Sigmoid colon (tissue), 7 donors: ENCODE results near the gene IL23A. TPM values are rescaled to one million over a fixed set of nuclear protein-coding genes. Genes with fewer than 3 reads are reported as not detected.

Experiments used
- DNase-seq: peaks from one replicate; pipeline ENCODE4 v3.0.0-alpha.2; 2019
- H3K27ac ChIP-seq, 4 donors: fragments of 200-600 bp; sonication (generic); one replicate each; pipeline ENCODE4 v1.5.1; 2016 to 2019; ENCODE audit warnings: mild to moderate bottlenecking in 1 of 4
- H3K27me3 ChIP-seq, 3 donors: fragments of 200-600 bp; sonication (generic); one replicate each; pipeline ENCODE4 v1.5.1; 2019; ENCODE audit warnings: mild to moderate bottlenecking in 1 of 3
- H3K36me3 ChIP-seq, 4 donors: fragments of 200-600 bp; sonication (generic); one replicate each; pipeline ENCODE4 v1.5.1; 2016 to 2019
- H3K4me1 ChIP-seq, 4 donors: fragments of 200-600 bp; sonication (generic); one replicate each; pipeline ENCODE4 v1.5.1; 2017 to 2019
- H3K4me3 ChIP-seq, 4 donors: fragments of 200-600 bp; sonication (generic); one replicate each; pipeline ENCODE4 v1.5.1; 2017 to 2019; ENCODE audit warnings: mild to moderate bottlenecking in 2 of 4, moderate library complexity in 1 of 4
- H3K9me3 ChIP-seq, 4 donors: fragments of 200-600 bp in 3 of 4; sonication (generic) in 3 of 4; one replicate each; pipeline versions ENCODE4 v1.5.1 to v1.6.1; 2013 to 2019
- EP300 ChIP-seq, 4 donors: sonication (generic); formaldehyde crosslinking; IDR thresholded peaks; one replicate each; pipeline ENCODE4 v1.6.1; 2017; ENCODE audit warnings: antibody characterized with exemption in 4 of 4
- POLR2A ChIP-seq, 2 donors: fragments of 450-650 bp; IDR thresholded peaks; one replicate each; pipeline ENCODE4 v1.6.1; 2016; ENCODE audit warnings: antibody characterized with exemption in 2 of 2, mild to moderate bottlenecking in 2 of 2, moderate library complexity in 2 of 2
- POLR2AphosphoS5 ChIP-seq, 4 donors: sonication (generic); formaldehyde crosslinking; IDR thresholded peaks; one replicate each; pipeline ENCODE4 v1.6.1; 2017; ENCODE audit warnings: antibody characterized with exemption in 4 of 4
- WGBS, 2 donors: extraction: QIAGEN DNeasy Blood & Tissue Kit; methylation state at CpG; one replicate each; pipeline ENCODE4 v1.1.7; 2013; 5-methylcytosine and 5-hydroxymethylcytosine counted together
- intact Hi-C: fragments of 100-400 bp; cut with DNase I; formaldehyde crosslinking; loops from one replicate; pipeline ENCODE4 v1.15.1; 2023
- polyA plus RNA-seq, 3 donors: library from polyadenylated mRNA; stranded (reverse); fragments of 200-250 nt; gene quantifications; one replicate each; pipeline ENCODE4 v1.2.3, GENCODE V29; 2013
- small RNA-seq, 3 donors: library from RNA; depleted of rRNA; stranded (forward); fragments of <200 nt; gene quantifications; one replicate each; pipeline ENCODE3, GENCODE V24; 2016
- total RNA-seq, 4 donors: library from RNA; depleted of rRNA; stranded (reverse); fragments of >200 nt; gene quantifications; one replicate each; pipeline ENCODE4 v1.1.0, GENCODE V29; 2016
- TF ChIP-seq, protein P1 (sequence below), 4 experiments: fragments of 450-650 bp in 3 of 4; fragments of 200-600 bp in 1 of 4; IDR thresholded peaks; one replicate each; pipeline ENCODE4 v1.5.1; 2016 to 2019; ENCODE audit warnings: antibody characterized with exemption in 4 of 4, mild to moderate bottlenecking in 3 of 4, moderate library complexity in 2 of 4
- donor health status: healthy with polysubstance abuse.
- donor health status: Bipolar disorder and iron deficiency.
- donor health status: healthy.

The IL23A gene
- total and polyA plus RNA-seq, 7 donors, result 3.6 TPM; not detected in 6

DNA sequence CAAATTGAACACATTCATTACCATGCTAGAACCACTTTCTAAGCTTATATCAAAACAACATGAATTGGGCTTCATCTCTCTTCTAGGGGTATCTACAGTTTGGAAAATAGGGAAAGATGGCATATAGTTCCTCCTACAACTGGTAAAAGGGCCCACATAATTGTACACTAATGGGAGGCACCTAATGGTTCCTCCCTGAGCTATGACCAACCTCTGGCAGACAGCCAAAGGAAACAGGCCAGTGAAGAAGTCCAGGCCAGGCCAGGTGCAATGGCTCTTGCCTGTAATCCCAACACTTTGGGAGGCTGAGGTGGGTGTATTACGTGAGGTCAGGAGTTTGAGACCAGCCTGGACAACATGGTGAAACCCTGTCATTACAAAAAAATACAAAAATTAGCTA, 47.2 kb downstream of the IL23A start:
- intact Hi-C loops, result no loop called here
- no peaks in the 10 kb centered on the region for H3K9me3 ChIP-seq
- TF ChIP-seq POLR2AphosphoS5 (IDR thresholded peaks at IDR 0.05), result no peak
- TF ChIP-seq POLR2A (IDR thresholded peaks at IDR 0.05), result no peak
- TF ChIP-seq EP300 (IDR thresholded peaks at IDR 0.05), result no peak
- TF ChIP-seq, protein P1, sequence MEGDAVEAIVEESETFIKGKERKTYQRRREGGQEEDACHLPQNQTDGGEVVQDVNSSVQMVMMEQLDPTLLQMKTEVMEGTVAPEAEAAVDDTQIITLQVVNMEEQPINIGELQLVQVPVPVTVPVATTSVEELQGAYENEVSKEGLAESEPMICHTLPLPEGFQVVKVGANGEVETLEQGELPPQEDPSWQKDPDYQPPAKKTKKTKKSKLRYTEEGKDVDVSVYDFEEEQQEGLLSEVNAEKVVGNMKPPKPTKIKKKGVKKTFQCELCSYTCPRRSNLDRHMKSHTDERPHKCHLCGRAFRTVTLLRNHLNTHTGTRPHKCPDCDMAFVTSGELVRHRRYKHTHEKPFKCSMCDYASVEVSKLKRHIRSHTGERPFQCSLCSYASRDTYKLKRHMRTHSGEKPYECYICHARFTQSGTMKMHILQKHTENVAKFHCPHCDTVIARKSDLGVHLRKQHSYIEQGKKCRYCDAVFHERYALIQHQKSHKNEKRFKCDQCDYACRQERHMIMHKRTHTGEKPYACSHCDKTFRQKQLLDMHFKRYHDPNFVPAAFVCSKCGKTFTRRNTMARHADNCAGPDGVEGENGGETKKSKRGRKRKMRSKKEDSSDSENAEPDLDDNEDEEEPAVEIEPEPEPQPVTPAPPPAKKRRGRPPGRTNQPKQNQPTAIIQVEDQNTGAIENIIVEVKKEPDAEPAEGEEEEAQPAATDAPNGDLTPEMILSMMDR (IDR thresholded peaks at IDR 0.05), result no peak
- no peaks in the 10 kb centered on the region for H3K36me3 ChIP-seq
- WGBS, 2 donors, result 96 to 97% methylated on average over 1 of the region's 1 CpG
- H3K4me3 ChIP-seq, result no peak overlapping the region
- H3K4me1 ChIP-seq, result no peaks in the 10 kb centered on the region
- DNase-seq, result no peak
- H3K27ac ChIP-seq, result no peak overlapping the region
- H3K27me3 ChIP-seq, result no peaks in the 10 kb centered on the region

DNA sequence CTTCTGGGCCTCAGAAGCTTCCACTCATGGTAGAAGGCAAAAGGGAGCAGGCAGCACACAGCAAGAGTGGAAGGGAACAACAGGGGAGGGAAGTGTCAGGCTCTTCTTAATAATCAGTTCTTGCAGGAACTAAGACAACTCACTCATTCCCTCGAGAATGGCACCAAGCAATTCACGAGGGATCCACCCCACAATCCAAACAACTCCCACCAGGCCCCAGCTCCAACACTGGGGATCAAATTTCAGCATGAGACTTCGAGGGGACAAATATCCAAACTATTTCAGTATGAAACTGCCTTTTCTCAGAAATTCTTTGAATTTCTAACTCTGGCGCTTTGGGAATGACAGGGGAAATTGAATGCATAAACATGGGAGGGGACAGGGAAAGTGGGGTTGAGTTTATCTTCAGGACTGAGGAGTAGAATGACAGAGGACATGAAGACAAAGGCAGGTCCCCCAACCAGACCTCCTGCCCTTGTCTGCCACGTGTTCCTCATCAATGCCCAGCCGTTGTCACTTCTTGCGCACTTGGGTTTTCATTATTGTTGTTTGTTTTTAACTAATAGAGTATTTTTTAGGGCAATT, 48.6 kb downstream of the IL23A start:
- Histone ChIP-seq H3K36me3 (no peaks in the 10 kb centered on the region), H3K4me3 (no peak overlapping the region), H3K27ac (no peak overlapping the region), H3K27me3 (no peaks in the 10 kb centered on the region), H3K9me3 (no peaks in the 10 kb centered on the region), H3K4me1 (no peaks in the 10 kb centered on the region)
- intact Hi-C loops, result no loop called here
- 64 to 68% methylated on average over 7 of the region's 7 CpGs for WGBS, 2 donors
- DNase-seq, result no peak
- TF ChIP-seq EP300 (IDR thresholded peaks at IDR 0.05), result no peak
- no peak for TF ChIP-seq POLR2AphosphoS5 (IDR thresholded peaks at IDR 0.05)
- TF ChIP-seq POLR2A (IDR thresholded peaks at IDR 0.05), result no peak
- TF ChIP-seq, protein P1 (IDR thresholded peaks at IDR 0.05), result no peak

- TF ChIP-seq, protein P1 (IDR thresholded peaks at IDR 0.05), result no peak
- TF ChIP-seq POLR2AphosphoS5 (IDR thresholded peaks at IDR 0.05), result no peak
- no peak for TF ChIP-seq EP300 (IDR thresholded peaks at IDR 0.05)
- no peak for TF ChIP-seq POLR2A (IDR thresholded peaks at IDR 0.05)
- Histone ChIP-seq H3K36me3 (no peaks in the 10 kb centered on the region), H3K27me3 (no peaks in the 10 kb centered on the region), H3K4me3 (no peak overlapping the region), H3K4me1 (no peaks in the 10 kb centered on the region), H3K27ac (no peak overlapping the region), H3K9me3 (no peaks in the 10 kb centered on the region)
- WGBS, 2 donors, result 68 to 75% methylated on average over 5 of the region's 5 CpGs
- no peak for DNase-seq
- intact Hi-C loops, result no loop called here
These were observed 50.7 kb downstream of the IL23A start for GRCh38 chr12:56389412-56389811.

Small RNA genes lying within 50 kb of the gene (small RNA-seq; reads per million reads assigned to genes)
- 0 reads per million in 3 donors for gene RNU7-40P

Other genes starting within 250 kb of the IL23A start
- 100 to 1,000 TPM in 3 of 4 donors, 10 to 100 TPM in 1; 52.9 to 157 (median 110) TPM for gene PA2G4, start 234.3 kb upstream of the IL23A start, total RNA-seq
- gene PA2G4, start 234.3 kb upstream of the IL23A start, polyA plus RNA-seq, result 100 to 1,000 TPM in 1 of 3 donors, 10 to 100 TPM in 2; 68.4 to 136 (median 73.9) TPM
- 1,000 to 10,000 TPM; 1,926 to 5,407 (median 3,655) TPM for gene RPL41, start 222.3 kb upstream of the IL23A start, total RNA-seq
- 1,000 to 10,000 TPM; 6,021 to 9,845 (median 6,338) TPM for gene RPL41, start 222.3 kb upstream of the IL23A start, polyA plus RNA-seq
- 1 to 10 TPM; 3.9 to 6.9 (median 4.8) TPM for gene ZC3H10, start 220.6 kb upstream of the IL23A start, total RNA-seq
- 1 to 10 TPM; 1.2 to 3.8 (median 1.4) TPM for gene ZC3H10, start 220.6 kb upstream of the IL23A start, polyA plus RNA-seq
- gene ESYT1, start 210.6 kb upstream of the IL23A start, total RNA-seq, result 100 to 1,000 TPM in 1 of 4 donors, 10 to 100 TPM in 3; 67.6 to 102 (median 88.7) TPM
- gene ESYT1, start 210.6 kb upstream of the IL23A start, polyA plus RNA-seq, result 10 to 100 TPM in 2 of 3 donors, 1 to 10 TPM in 1; 9.0 to 73.9 (median 13.8) TPM
- 10 to 100 TPM; 37.7 to 90.6 (median 64.1) TPM for gene MYL6B, start 186.3 kb upstream of the IL23A start, total RNA-seq
- gene MYL6B, start 186.3 kb upstream of the IL23A start, polyA plus RNA-seq, result 10 to 100 TPM; 26.4 to 63.7 (median 32.3) TPM
- 1,000 to 10,000 TPM; 6,491 to 9,553 (median 8,571) TPM for gene MYL6, start 180.5 kb upstream of the IL23A start, total RNA-seq
- 1,000 to 10,000 TPM; 3,150 to 7,537 (median 5,524) TPM for gene MYL6, start 180.5 kb upstream of the IL23A start, polyA plus RNA-seq
- 100 to 1,000 TPM in 1 of 4 donors, 10 to 100 TPM in 3; 55.7 to 135 (median 70.7) TPM for gene SMARCC2, start 149.4 kb upstream of the IL23A start, total RNA-seq
- gene SMARCC2, start 149.4 kb upstream of the IL23A start, polyA plus RNA-seq, result 10 to 100 TPM; 18.0 to 44.4 (median 18.3) TPM
- 100 to 1,000 TPM in 1 of 4 donors, 10 to 100 TPM in 3; 59.9 to 109 (median 78.0) TPM for gene RNF41, start 117.0 kb upstream of the IL23A start, total RNA-seq
- 10 to 100 TPM; 18.5 to 27.0 (median 25.2) TPM for gene RNF41, start 117.0 kb upstream of the IL23A start, polyA plus RNA-seq
- gene NABP2, start 114.5 kb upstream of the IL23A start, total RNA-seq, result 10 to 100 TPM; 17.2 to 33.5 (median 31.6) TPM
- 10 to 100 TPM; 29.4 to 43.7 (median 32.6) TPM for gene NABP2, start 114.5 kb upstream of the IL23A start, polyA plus RNA-seq
- not detected for gene SLC39A5, start 108.8 kb upstream of the IL23A start, total RNA-seq
- gene SLC39A5, start 108.8 kb upstream of the IL23A start, polyA plus RNA-seq, result 10 to 100 TPM; 30.0 to 74.0 (median 31.2) TPM
- 10 to 100 TPM in 2 of 4 donors, 1 to 10 TPM in 2; 8.4 to 19.1 (median 10.5) TPM for gene ANKRD52, start 80.5 kb upstream of the IL23A start, total RNA-seq
- 10 to 100 TPM in 1 of 3 donors, 1 to 10 TPM in 2; 4.2 to 20.1 (median 6.7) TPM for gene ANKRD52, start 80.5 kb upstream of the IL23A start, polyA plus RNA-seq
- gene COQ10A, start 71.9 kb upstream of the IL23A start, total RNA-seq, result 10 to 100 TPM; 11.8 to 25.0 (median 19.9) TPM
- gene COQ10A, start 71.9 kb upstream of the IL23A start, polyA plus RNA-seq, result 1 to 10 TPM; 2.4 to 6.2 (median 3.0) TPM
- 100 to 1,000 TPM in 2 of 4 donors, 10 to 100 TPM in 2; 75.9 to 130 (median 99.6) TPM for gene CS, start 38.6 kb upstream of the IL23A start, total RNA-seq
- 100 to 1,000 TPM; 102 to 151 (median 139) TPM for gene CS, start 38.6 kb upstream of the IL23A start, polyA plus RNA-seq
- gene CNPY2, start 22.9 kb upstream of the IL23A start, total RNA-seq, result 10 to 100 TPM; 48.7 to 77.1 (median 67.9) TPM
- 100 to 1,000 TPM in 1 of 3 donors, 10 to 100 TPM in 2; 28.2 to 103 (median 39.6) TPM for gene CNPY2, start 22.9 kb upstream of the IL23A start, polyA plus RNA-seq
- 10 to 100 TPM; 26.4 to 67.0 (median 36.8) TPM for gene PAN2, start 4.9 kb upstream of the IL23A start, total RNA-seq
- 10 to 100 TPM in 1 of 3 donors, 1 to 10 TPM in 2; 5.4 to 30.0 (median 5.5) TPM for gene PAN2, start 4.9 kb upstream of the IL23A start, polyA plus RNA-seq
- gene STAT2, start 21.2 kb downstream of the IL23A start, total RNA-seq, result 100 to 1,000 TPM in 2 of 4 donors, 10 to 100 TPM in 2; 73.6 to 160 (median 94.6) TPM
- 10 to 100 TPM; 15.0 to 71.7 (median 18.6) TPM for gene STAT2, start 21.2 kb downstream of the IL23A start, polyA plus RNA-seq
- not detected for gene APOF, start 24.0 kb downstream of the IL23A start, total RNA-seq
- gene APOF, start 24.0 kb downstream of the IL23A start, polyA plus RNA-seq, result not detected
- 1 to 10 TPM; 2.0 to 5.2 (median 3.5) TPM for gene TIMELESS, start 110.5 kb downstream of the IL23A start, total RNA-seq
- gene TIMELESS, start 110.5 kb downstream of the IL23A start, polyA plus RNA-seq, result 10 to 100 TPM in 1 of 3 donors, 1 to 10 TPM in 2; 1.8 to 15.3 (median 3.2) TPM
- gene MIP, start 115.8 kb downstream of the IL23A start, total RNA-seq, result not detected
- gene MIP, start 115.8 kb downstream of the IL23A start, polyA plus RNA-seq, result under 1 TPM in 1 of 3 donors, not detected in 2; 0.09 TPM
- 1 to 10 TPM; 1.7 to 3.1 (median 2.3) TPM for gene SPRYD4, start 129.7 kb downstream of the IL23A start, total RNA-seq
- gene SPRYD4, start 129.7 kb downstream of the IL23A start, polyA plus RNA-seq, result 1 to 10 TPM; 3.0 to 4.6 (median 3.2) TPM
- gene GLS2, start 149.3 kb downstream of the IL23A start, total RNA-seq, result 1 to 10 TPM in 2 of 4 donors, under 1 TPM in 2; 0.66 to 3.5 (median 2.0) TPM
- gene GLS2, start 149.3 kb downstream of the IL23A start, polyA plus RNA-seq, result 1 to 10 TPM in 1 of 3 donors, not detected in 2; 1.2 TPM
- gene RBMS2, start 182.9 kb downstream of the IL23A start, total RNA-seq, result 10 to 100 TPM; 20.6 to 33.0 (median 23.1) TPM
- 10 to 100 TPM in 1 of 3 donors, 1 to 10 TPM in 2; 8.4 to 12.3 (median 9.8) TPM for gene RBMS2, start 182.9 kb downstream of the IL23A start, polyA plus RNA-seq